Mucosa of rectum (tissue), 2 donors: ENCODE measurements around the gene CHMP6.
A peak's percentile ranks its signal among the peaks of the same experiment; 100 is the strongest.

Experiments used
- H3K27ac ChIP-seq, 2 donors: one replicate each; pipeline ENCODE4 v1.7.0; 2013; ENCODE audit warnings: inconsistent platforms in 2 of 2, low read depth in 2 of 2, low read length in 2 of 2
- H3K27me3 ChIP-seq, 2 donors: one replicate each; pipeline ENCODE4 v1.7.0; 2013; ENCODE audit warnings: low read length in 2 of 2; ENCODE audit not compliant: control insufficient read depth in 2 of 2, insufficient read depth in 2 of 2
- H3K36me3 ChIP-seq, 2 donors: one replicate each; pipeline ENCODE4 v1.7.0; 2013; ENCODE audit warnings: low read length in 2 of 2; ENCODE audit not compliant: control insufficient read depth in 2 of 2, insufficient read depth in 2 of 2
- H3K4me1 ChIP-seq, 2 donors: one replicate each; pipeline ENCODE4 v1.7.0; 2013; ENCODE audit warnings: low read length in 2 of 2, mild to moderate bottlenecking in 1 of 2; ENCODE audit not compliant: control insufficient read depth in 2 of 2, insufficient read depth in 2 of 2
- H3K4me3 ChIP-seq, 2 donors: one replicate each; pipeline ENCODE4 v1.7.0; 2013; ENCODE audit warnings: low read length in 2 of 2
- H3K9ac ChIP-seq, 2 donors: one replicate each; pipeline ENCODE4 v1.7.0; 2013; ENCODE audit warnings: low read length in 2 of 2, low read depth in 1 of 2, mild to moderate bottlenecking in 1 of 2
- H3K9me3 ChIP-seq, 2 donors: one replicate each; pipeline ENCODE4 v1.7.0; 2013; ENCODE audit warnings: low read length in 2 of 2; ENCODE audit not compliant: control insufficient read depth in 2 of 2
- donor health status: healthy.
- donor health status: Normal muscosa, but diverticular disease.

Gene CHMP6

DNA sequence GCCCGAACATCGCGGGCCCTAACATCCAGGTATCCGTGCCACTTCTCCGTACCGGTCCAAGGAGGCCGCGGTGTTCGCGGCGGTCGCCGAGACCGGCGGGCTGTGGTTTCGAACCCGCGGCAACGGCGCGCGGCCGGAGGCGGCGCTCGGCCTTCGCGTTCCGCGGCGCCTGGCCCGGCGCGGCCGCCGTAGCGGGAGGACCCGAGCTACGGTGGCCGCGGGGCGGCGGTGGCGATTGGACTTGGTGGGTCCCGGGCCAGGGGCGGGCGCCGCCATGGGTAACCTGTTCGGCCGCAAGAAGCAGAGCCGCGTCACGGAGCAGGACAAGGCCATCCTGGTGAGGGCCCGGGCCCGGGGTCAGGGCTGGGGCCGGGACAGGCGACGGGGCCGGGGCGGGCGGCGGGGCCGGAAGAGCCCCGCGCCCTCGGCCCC, at the start of gene CHMP6:
Gene CHMP6, plus strand, starts transcription at position 197 of the 432 bp plus-strand sequence. Its CDS starts 78 bp downstream, at position 275.
- Histone ChIP-seq H3K4me1 (peaks cover 18 to 24% of the 10 kb centered on the region in 2 donors), H3K36me3 (peaks cover 13 to 16% of the 10 kb centered on the region in 2 donors), H3K27me3 (no peaks in the 10 kb centered on the region), H3K9me3 (no peaks in the 10 kb centered on the region), H3K27ac (peak within 1 kb of the TSS in 1 of 2 donors; percentile 43), H3K4me3 (peak within 1 kb of the TSS; percentile 75 to 79), H3K9ac (peak within 1 kb of the TSS; percentile 75 to 83)

DNA sequence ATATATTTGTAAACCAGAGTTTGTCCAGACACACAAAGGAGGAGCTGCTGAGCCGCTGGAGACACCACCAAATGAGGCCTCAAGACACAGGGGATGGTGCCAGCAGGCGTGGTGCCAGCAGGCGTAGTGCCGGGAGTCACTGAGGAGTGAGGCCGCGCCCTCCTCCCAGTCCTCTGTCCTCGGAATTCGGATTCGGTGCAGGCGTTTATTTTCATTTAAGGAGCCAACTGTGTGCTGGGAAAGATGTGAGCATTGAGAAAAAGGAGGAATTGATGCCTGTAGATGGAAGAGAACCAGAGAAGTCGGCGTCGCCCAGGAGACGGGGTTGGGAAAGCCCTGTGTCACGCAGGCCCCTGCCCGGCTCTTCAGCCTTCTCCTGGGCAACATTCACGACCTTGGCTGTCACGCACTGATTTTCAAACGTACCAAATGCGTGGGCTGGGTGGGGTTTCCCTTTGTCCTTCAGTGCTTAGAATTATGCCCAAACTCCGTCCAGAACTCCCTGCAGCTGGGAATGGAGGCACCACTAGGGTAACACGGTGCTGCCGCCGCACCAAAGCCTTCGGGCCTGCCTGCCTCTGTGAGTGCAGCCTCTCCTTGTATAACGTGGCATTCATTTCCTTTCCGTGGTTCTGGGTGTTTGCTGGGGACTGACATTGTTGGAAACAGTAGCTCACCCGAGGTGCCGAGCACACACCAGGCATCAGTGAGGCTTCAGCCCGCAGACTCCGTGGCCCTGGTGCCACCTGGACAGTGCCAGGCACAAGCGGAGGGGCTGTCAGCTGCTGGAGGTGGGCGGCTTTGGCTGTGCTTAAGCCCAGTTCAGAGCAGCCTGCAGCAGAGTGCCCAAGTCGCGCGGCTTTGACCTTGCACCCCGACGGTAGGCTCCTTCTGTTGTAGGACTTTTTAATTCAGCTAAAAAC, 49.0 kb upstream of the CHMP6 start:
- Histone ChIP-seq H3K9ac (no peak overlapping the region), H3K27ac (peak overlapping the region; percentile 44 to 57), H3K4me3 (no peak overlapping the region)

DNA sequence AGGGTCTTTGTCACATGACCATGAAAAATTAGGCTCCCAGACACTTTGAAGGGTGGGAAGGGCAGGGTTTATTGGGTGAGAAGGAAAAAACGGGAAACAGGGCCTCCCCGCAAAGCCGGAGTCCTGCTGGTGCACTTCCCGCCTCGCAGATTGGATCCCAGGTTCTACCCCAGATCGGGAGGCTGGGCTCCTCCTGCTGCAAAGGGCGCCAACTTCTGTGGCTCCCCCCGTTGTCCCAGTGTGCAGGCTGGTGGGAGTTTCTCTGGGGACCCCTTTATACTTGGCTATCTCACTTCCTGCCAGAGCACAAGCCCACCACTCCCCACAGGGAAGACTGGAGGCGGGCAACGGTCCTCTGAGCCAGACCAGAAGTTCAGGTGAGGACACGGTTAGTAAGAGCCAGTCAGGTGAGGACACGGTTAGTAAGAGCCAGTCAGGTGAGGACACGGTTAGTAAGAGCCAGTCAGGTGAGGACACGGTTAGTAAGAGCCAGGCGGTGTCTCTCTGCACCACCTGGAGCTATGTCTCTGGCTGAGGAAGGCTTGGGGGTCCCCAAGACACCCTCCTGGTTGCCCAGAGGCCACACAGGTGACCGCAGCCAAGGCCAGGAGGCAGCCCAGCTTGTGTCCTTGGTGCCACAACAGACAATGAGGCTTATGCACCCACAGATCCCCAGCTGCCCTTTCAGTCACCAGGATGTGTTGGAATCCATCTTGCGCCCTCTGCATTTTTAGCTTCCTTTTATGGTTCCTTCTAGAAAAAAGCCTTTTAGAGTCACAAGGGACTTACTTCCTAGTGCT, 48.1 kb upstream of the CHMP6 start:
- H3K9ac ChIP-seq = no peak overlapping the region
- peak overlapping the region; percentile 44 to 57 for H3K27ac ChIP-seq
- H3K27me3 ChIP-seq = no peaks in the 10 kb centered on the region
- peaks cover 10 to 13% of the 10 kb centered on the region in 2 donors for H3K4me1 ChIP-seq
- H3K36me3 ChIP-seq = peaks cover 10 to 23% of the 10 kb centered on the region in 2 donors
- H3K4me3 ChIP-seq = no peak overlapping the region
- no peaks in the 10 kb centered on the region for H3K9me3 ChIP-seq

More for the DNA sequence above, 49.0 kb upstream of the CHMP6 start:
- H3K4me1 ChIP-seq = peaks cover 10 to 13% of the 10 kb centered on the region in 2 donors
- no peaks in the 10 kb centered on the region for H3K27me3 ChIP-seq
- H3K36me3 ChIP-seq = peaks cover 7 to 21% of the 10 kb centered on the region in 2 donors
- H3K9me3 ChIP-seq = no peaks in the 10 kb centered on the region

DNA sequence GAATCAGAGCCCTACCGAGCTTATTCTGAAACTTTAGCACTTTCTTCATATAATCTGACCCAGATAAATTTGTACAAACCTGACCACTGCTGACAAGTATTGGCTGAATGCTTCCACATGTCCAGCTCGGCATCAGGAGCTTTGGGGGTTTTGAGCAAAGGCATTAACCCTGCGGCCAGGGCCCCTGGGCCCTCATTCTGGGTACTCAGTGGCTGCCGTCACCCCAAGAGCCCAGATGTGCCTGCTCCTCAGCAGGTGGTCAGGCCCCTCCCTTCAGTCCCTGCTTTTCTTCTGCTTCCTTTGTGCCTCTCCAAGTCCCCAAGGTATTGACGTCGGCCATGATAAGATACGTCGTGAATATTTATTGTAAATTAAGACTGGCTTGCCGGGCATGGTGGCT, 47.3 kb upstream of the CHMP6 start:
- H3K9me3 ChIP-seq = no peaks in the 10 kb centered on the region
- H3K9ac ChIP-seq = no peak overlapping the region
- H3K4me1 ChIP-seq = peaks cover 8 to 10% of the 10 kb centered on the region in 2 donors
- no peaks in the 10 kb centered on the region for H3K27me3 ChIP-seq
- H3K36me3 ChIP-seq = peaks cover 10 to 23% of the 10 kb centered on the region in 2 donors
- H3K4me3 ChIP-seq = no peak overlapping the region
- H3K27ac ChIP-seq = no peak overlapping the region

DNA sequence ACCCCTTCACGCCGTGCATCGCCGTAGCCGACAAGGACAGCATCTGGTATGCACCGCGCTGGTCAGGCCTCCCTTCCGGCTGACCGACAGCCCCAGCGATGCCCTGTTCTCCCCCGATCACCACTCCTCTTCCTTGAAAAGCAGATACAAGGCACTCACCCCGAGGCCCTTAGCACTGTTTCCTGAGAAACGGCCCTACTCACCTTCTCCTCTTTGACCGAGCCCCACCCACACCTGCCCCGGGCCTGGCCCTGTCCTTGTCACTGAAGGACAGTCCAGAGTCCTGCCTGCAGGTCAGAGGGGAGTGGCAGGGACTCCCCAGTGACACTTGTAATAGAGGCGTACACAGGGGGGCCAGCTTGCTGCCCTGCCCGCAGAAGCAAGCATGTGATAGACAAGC, 45.9 kb upstream of the CHMP6 start:
- no peaks in the 10 kb centered on the region for H3K27me3 ChIP-seq
- H3K4me1 ChIP-seq = peaks cover 8 to 10% of the 10 kb centered on the region in 2 donors
- peaks cover 10 to 20% of the 10 kb centered on the region in 2 donors for H3K36me3 ChIP-seq
- no peak overlapping the region for H3K27ac ChIP-seq
- H3K4me3 ChIP-seq = no peak overlapping the region
- H3K9me3 ChIP-seq = no peaks in the 10 kb centered on the region
- H3K9ac ChIP-seq = no peak overlapping the region

DNA sequence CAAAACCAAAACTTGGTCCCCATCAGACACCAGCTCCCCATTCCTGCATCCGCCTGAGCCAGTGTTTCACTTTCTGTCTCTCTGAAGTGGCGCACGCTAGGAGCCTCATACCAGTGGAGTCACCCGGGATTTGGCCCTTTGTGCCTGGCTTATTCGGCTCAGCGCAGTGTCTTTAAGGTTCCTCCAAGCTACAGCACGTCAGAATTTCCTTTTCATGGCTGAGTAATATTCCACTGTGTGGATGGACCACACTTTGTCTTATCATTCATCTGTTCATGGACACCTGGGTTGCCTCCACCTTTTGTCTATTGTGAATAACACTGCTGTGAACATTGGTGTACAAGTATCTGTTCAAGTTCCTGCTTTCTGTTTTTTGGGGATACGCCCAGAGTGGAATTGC, 45.2 kb upstream of the CHMP6 start:
- Histone ChIP-seq H3K27me3 (no peaks in the 10 kb centered on the region), H3K9ac (no peak overlapping the region), H3K36me3 (peaks cover 12 to 23% of the 10 kb centered on the region in 2 donors), H3K27ac (no peak overlapping the region), H3K4me1 (peaks cover 8 to 10% of the 10 kb centered on the region in 2 donors), H3K4me3 (no peak overlapping the region), H3K9me3 (no peaks in the 10 kb centered on the region)

DNA sequence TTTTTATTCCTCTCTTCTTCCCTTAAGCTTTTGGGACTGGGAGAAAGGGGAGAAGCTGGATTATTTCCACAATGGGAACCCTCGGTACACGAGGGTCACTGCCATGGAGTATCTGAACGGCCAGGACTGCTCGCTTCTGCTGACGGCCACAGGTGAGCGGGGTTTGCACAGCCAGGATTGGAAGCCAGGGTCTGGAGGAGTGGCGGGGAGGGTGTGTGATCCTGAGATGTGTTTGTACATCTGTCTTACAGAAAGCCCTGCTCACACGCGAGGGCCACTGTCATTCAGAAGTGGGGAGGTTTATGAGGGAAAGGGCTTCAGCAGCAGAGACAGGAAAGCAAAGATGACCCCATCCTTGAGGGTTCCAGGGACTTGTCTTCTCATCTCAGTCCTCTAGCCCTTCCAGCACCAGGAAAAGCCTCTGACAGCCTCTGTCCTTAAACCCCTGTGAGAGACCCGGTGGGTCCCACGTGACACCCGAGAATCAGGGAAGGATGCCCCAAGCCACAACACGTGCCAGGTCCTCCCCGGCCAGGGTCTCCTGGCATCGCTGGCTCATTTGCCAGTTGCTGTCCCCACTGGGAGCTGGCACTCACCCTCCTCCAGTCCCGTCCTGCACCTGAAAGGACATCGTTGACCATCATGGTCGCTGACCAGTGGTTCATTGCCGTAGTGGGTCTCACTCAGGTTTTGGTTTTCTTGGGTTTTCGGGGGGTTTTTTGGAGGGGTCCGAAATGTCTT, 44.3 kb upstream of the CHMP6 start:
- Histone ChIP-seq H3K27ac (no peak overlapping the region), H3K36me3 (peaks cover 16 to 23% of the 10 kb centered on the region in 2 donors), H3K9me3 (no peaks in the 10 kb centered on the region)

DNA sequence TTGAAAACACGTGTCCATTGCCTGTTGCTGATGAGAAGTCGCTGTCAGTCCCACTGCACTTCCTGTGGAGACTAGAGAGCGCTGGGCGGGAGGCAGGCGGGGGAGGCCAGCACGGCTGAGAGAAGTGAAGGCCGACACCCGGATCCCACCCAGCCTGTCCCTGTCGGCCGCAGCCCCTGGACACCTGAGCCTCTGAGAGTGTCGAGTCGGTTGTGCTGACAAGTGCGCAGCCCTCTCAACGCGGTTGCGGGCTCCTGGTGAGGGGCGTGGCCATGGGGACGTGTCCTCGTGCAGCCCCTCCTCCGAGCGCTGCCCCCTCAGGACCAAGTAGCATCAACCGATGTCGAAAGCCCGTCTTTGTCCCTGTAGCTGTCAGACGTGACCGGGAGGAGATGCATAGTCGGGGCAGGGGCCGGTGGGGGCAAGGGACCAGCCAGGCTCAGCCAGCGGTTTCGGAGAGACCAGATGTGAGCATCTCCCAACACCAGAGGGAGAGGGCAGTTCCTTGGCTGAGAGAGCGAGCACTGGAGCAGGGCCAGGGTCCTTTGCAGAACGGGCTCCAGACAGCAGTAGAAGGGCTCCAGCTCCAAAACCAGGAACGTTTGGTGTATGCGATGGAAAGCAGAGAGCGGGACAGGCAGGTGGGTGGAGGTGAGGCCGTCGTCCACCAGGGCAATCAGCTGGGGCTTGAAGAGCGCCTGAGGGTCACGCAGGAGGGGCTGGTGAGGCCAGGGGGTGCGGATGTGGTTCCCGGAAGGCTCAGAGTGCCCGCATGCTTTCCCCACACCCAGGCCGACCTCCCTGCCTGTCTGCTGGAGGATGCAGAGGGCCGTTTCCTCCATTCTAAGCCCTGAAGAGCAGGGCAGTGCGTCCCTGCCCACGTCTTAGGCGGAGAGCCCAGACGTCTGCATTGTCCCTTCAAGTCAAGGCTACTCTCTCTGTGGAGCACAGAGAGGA, 43.3 kb upstream of the CHMP6 start:
- Histone ChIP-seq H3K36me3 (peaks cover 18 to 23% of the 10 kb centered on the region in 2 donors), H3K27ac (no peak overlapping the region), H3K27me3 (no peaks in the 10 kb centered on the region), H3K4me1 (peaks cover 0 to 3% of the 10 kb centered on the region in 2 donors), H3K9ac (no peak overlapping the region), H3K9me3 (no peaks in the 10 kb centered on the region), H3K4me3 (no peak overlapping the region)

More for the DNA sequence above, 44.3 kb upstream of the CHMP6 start:
- no peaks in the 10 kb centered on the region for H3K27me3 ChIP-seq
- H3K4me1 ChIP-seq = peaks cover 4 to 6% of the 10 kb centered on the region in 2 donors
- no peak overlapping the region for H3K4me3 ChIP-seq
- no peak overlapping the region for H3K9ac ChIP-seq

DNA sequence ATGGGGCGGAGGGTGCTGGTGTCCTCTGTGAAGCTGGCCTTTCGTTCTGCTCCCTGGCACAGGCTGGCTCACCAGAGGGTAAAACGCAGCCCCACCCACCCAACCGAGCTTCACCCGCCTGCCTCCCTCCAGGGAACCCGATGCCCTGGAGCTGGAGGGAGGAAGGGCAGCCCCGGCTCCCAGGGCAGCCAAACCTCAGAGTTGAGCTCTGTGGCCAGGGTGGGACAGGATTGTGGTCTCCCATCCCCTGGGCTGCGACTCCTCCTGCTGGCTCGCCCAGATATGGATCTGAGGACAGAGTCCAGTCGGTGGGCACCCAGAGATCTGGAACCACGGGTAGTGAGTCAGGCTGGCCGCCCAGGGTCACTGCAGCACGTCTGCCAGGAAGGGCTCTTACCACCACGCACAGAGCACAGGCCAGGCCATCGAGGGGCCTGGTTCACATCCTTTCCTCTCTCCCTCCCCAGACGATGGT, 42.6 kb upstream of the CHMP6 start:
- peaks cover 18 to 23% of the 10 kb centered on the region in 2 donors for H3K36me3 ChIP-seq
- no peak overlapping the region for H3K4me3 ChIP-seq
- no peaks in the 10 kb centered on the region for H3K9me3 ChIP-seq
- H3K9ac ChIP-seq = no peak overlapping the region
- no peaks in the 10 kb centered on the region for H3K27me3 ChIP-seq
- peaks cover 0 to 3% of the 10 kb centered on the region in 2 donors for H3K4me1 ChIP-seq
- H3K27ac ChIP-seq = no peak overlapping the region
